Esophagus muscularis mucosa (tissue), 4 donors: ENCODE measurements around the gene DLL3. TPM values are rescaled to one million over a fixed set of nuclear protein-coding genes. Genes with fewer than 3 reads are reported as not detected.

Source experiments
- DNase-seq: peaks from one replicate; pipeline ENCODE4 v3.0.0-alpha.2; 2017; ENCODE audit errors: extremely low spot score
- H3K27ac ChIP-seq, 4 donors: fragments of 200-600 bp; sonication (generic); replicated peaks in 1 of 4; 1 replicate in 3 of 4; 2 replicates in 1 of 4; pipeline ENCODE4 v1.5.1; 2016 to 2019; ENCODE audit warnings: mild to moderate bottlenecking in 1 of 4
- H3K27me3 ChIP-seq, 4 donors: fragments of 200-600 bp; sonication (generic); one replicate each; pipeline versions ENCODE4 v1.5.1 to v1.6.0; 2016 to 2019
- H3K36me3 ChIP-seq, 4 donors: fragments of 200-600 bp; sonication (generic); one replicate each; pipeline ENCODE4 v1.5.1; 2016 to 2019
- H3K4me1 ChIP-seq, 4 donors: fragments of 200-600 bp; sonication (generic); one replicate each; pipeline ENCODE4 v1.5.1; 2016 to 2019
- H3K4me3 ChIP-seq, 4 donors: fragments of 200-600 bp; sonication (generic); 1 replicate in 2 of 4; 2 replicates in 2 of 4; pipeline ENCODE4 v1.5.1; 2016 to 2019; ENCODE audit warnings: mild to moderate bottlenecking in 4 of 4, moderate library complexity in 1 of 4
- H3K9me3 ChIP-seq, 4 donors: fragments of 200-600 bp; sonication (generic); 1 replicate in 3 of 4; 2 replicates in 1 of 4; pipeline ENCODE4 v1.5.1; 2016 to 2019
- CTCF ChIP-seq, 3 experiments: fragments of 200-600 bp in 2 of 3; fragments of 450-650 bp in 1 of 3; sonication (generic) in 2 of 3; IDR thresholded peaks; one replicate each; pipeline ENCODE4 v1.5.1; 2017 to 2019; ENCODE audit warnings: antibody characterized with exemption in 3 of 3, mild to moderate bottlenecking in 2 of 3, moderate library complexity in 1 of 3
- EP300 ChIP-seq: sonication (generic); formaldehyde crosslinking; IDR thresholded peaks from one replicate; pipeline ENCODE4 v1.6.1; 2017; ENCODE audit warnings: antibody characterized with exemption
- POLR2A ChIP-seq: fragments of 450-650 bp; IDR thresholded peaks from one replicate; pipeline ENCODE4 v1.6.1; 2017; ENCODE audit warnings: antibody characterized with exemption, moderate library complexity, mild to moderate bottlenecking, low read depth
- POLR2AphosphoS5 ChIP-seq, 2 donors: sonication (generic); formaldehyde crosslinking; IDR thresholded peaks; one replicate each; pipeline ENCODE4 v1.6.1; 2017; ENCODE audit warnings: antibody characterized with exemption in 2 of 2
- WGBS: methylation state at CpG from one replicate; pipeline ENCODE4 v1.1.5; 2018; 5-methylcytosine and 5-hydroxymethylcytosine counted together
- intact Hi-C: fragments of 100-400 bp; cut with DNase I; formaldehyde crosslinking; loops from one replicate; pipeline ENCODE4 v1.15.1; 2023
- total RNA-seq, 4 donors: library from RNA; depleted of rRNA; stranded (reverse); fragments of >200 nt; gene quantifications; one replicate each; pipeline versions ENCODE4 v1.1.0 to v1.2.1, GENCODE V29; 2016

Gene DLL3
- total RNA-seq, 4 donors from 2014 or later: not detected

DNA sequence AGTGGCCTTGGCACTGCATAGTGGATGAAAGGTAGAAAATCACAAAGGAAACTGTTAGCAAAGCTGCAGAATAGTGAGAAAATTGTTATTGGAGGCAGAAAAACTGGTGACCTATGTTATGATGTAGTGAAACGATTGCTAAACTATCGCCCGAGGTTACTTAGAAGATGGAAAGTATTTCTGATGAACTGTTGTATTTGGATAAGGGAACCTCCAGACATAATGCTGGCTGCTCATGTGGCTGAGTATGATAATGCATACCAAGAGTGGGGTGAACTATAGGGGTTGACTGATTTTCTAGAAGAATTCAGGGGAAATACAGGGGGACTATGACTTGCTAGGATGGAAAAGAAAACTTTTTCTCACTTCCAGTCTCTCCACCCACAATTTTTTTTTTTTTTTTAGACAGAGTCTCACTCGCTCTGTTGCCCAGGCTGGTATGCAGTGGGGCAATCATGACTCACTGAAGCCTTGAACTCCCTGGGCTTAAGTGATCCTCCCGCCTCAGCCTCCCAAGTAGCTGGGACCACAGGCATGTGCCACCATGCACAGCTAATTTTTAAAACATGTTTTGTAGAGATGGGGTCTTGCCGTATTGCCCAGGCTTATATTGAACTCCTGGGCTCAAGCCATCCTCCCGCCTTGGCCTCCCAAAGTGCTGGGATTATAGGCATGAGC, 45.6 kb downstream of the DLL3 start:
- no peak for TF ChIP-seq EP300
- no peak for TF ChIP-seq CTCF (IDR thresholded peaks at IDR 0.05)
- TF ChIP-seq POLR2A: no peak
- TF ChIP-seq POLR2AphosphoS5 (IDR thresholded peaks at IDR 0.05): no peak
- Histone ChIP-seq H3K4me3 (no peak overlapping the region), H3K36me3 (no peaks in the 10 kb centered on the region), H3K9me3 (no peaks in the 10 kb centered on the region), H3K27ac (no peak overlapping the region), H3K27me3 (peaks cover 0 to 29% (median 0%) of the 10 kb centered on the region in 4 donors), H3K4me1 (peaks cover 0 to 9% (median 6%) of the 10 kb centered on the region in 4 donors)
- DNase-seq: no peak
- 88% methylated on average over 7 of the region's 7 CpGs for WGBS
- intact Hi-C loops: loop anchor here (10.0 kb wide), 1 partner anchor 300 kb away; the partner anchor contains the start of gene FBL

DNA sequence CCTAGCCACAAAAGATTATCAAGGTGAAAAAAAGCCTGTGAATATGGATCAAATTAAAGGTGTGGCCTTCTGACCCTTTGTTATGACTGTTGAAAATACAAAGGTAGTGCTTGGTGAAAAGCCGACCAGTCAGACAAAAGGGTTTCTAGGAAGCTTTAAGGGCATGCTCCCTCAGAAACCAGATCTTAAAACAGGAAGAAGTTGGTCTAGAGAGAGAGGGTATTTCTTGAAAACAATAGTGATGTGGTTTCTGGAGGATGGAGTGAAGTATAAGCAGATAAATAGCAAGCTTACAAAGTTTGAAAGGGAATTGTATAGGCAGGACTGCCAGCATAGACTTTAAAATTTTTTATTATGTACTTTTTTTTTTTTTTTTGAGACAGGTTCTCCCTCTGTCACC, 46.2 kb downstream of the DLL3 start:
- Histone ChIP-seq H3K27me3 (peaks cover 0 to 29% (median 0%) of the 10 kb centered on the region in 4 donors), H3K27ac (no peak overlapping the region), H3K36me3 (no peaks in the 10 kb centered on the region), H3K4me1 (peaks cover 0 to 9% (median 6%) of the 10 kb centered on the region in 4 donors), H3K4me3 (no peak overlapping the region), H3K9me3 (no peaks in the 10 kb centered on the region)
- 71% methylated on average over 1 of the region's 1 CpG for WGBS
- DNase-seq: no peak
- intact Hi-C loops: loop anchor here (10.0 kb wide), 1 partner anchor 300 kb away; the partner anchor contains the start of gene FBL
- TF ChIP-seq POLR2A (no peak), POLR2AphosphoS5 (IDR thresholded peaks at IDR 0.05) (no peak), CTCF (IDR thresholded peaks at IDR 0.05) (no peak), EP300 (no peak)

DNA sequence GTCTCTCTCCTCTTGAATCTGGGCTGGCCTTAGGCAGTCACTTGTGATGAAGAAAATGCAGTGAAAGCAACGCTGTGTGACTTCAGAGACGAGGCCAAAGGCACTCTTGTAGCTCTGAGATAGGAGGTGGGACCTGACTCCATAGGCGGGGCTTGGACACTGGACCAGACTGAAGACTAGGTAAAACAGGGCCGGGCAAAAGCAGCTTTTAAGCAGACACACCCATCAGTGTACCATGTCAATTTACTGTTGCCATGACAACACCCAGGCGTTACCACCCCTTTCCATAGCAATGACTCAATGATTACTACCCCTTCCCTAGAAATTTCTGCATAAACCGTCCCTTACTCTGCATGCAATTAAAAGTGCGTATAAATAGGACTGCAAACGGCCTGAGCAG, 47.9 kb downstream of the DLL3 start:
- H3K4me3 ChIP-seq: no peak overlapping the region
- intact Hi-C loops: loop anchor here (10.0 kb wide), 1 partner anchor 298 kb away; the partner anchor contains the start of gene FBL
- no peaks in the 10 kb centered on the region for H3K4me1 ChIP-seq
- H3K9me3 ChIP-seq: no peaks in the 10 kb centered on the region
- peaks cover 0 to 30% (median 0%) of the 10 kb centered on the region in 4 donors for H3K27me3 ChIP-seq
- WGBS: 54% methylated on average over 8 of the region's 8 CpGs
- TF ChIP-seq EP300: no peak
- TF ChIP-seq POLR2AphosphoS5 (IDR thresholded peaks at IDR 0.05): no peak
- TF ChIP-seq POLR2A: no peak
- TF ChIP-seq CTCF (IDR thresholded peaks at IDR 0.05): no peak
- no peaks in the 10 kb centered on the region for H3K36me3 ChIP-seq
- no peak overlapping the region for H3K27ac ChIP-seq
- DNase-seq: no peak

DNA sequence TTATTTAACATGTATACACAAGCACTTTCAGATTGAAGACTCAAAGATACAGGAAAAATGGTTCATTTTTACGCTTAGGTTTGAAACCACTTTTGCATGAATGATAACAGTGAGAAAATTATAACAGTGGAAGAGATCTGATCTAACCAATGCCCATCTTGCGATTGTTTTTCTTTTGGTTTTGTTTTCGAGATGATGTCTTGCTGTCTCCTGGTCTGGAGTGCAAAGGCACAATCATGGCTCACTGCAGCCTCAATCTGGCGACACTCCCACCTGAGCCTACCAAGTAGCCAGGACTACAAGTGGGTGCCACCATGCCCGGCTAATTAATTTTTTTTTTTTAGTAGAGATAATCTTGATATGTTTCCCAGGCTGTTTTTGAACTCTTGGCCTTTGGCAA, 51.5 kb downstream of the DLL3 start:
- peak; percentile 60 for DNase-seq
- Histone ChIP-seq H3K9me3 (no peaks in the 10 kb centered on the region), H3K27me3 (peaks cover 0 to 42% (median 0%) of the 10 kb centered on the region in 4 donors), H3K4me3 (no peak overlapping the region), H3K4me1 (no peaks in the 10 kb centered on the region), H3K36me3 (no peaks in the 10 kb centered on the region), H3K27ac (no peak overlapping the region)
- TF ChIP-seq CTCF (IDR thresholded peaks at IDR 0.05) (no peak), EP300 (no peak), POLR2AphosphoS5 (IDR thresholded peaks at IDR 0.05) (no peak), POLR2A (no peak)
- intact Hi-C loops: no loop called here
- WGBS: 81% methylated on average over 5 of the region's 5 CpGs
